Kidney epithelial cell (primary cell): ENCODE data around the gene TRPM4. TPM values are rescaled to one million over a fixed set of nuclear protein-coding genes. Genes with fewer than 3 reads are reported as not detected.

Source experiments
- DNase-seq: peaks from one replicate; pipeline ENCODE4 v3.0.0-alpha.2; 2010; ENCODE audit warnings: low read depth
- H3K27me3 ChIP-seq: 2 replicates; pipeline ENCODE4 v1.6.0; 2011; ENCODE audit warnings: low read length; ENCODE audit not compliant: control insufficient read depth, insufficient read depth
- H3K36me3 ChIP-seq: 2 replicates; pipeline ENCODE4 v1.5.1; 2011; ENCODE audit warnings: low read length; ENCODE audit not compliant: control insufficient read depth, insufficient read depth
- H3K4me3 ChIP-seq: 2 replicates; pipeline ENCODE4 v1.5.1; 2011; ENCODE audit warnings: low read depth, mild to moderate bottlenecking, control low read depth, low read length
- CTCF ChIP-seq: IDR thresholded peaks from 2 replicates; pipeline ENCODE4 v1.5.1; 2011; ENCODE audit warnings: mild to moderate bottlenecking, moderate library complexity, low read length, control low read depth, inconsistent platforms; ENCODE audit not compliant: insufficient read depth, poor library complexity, severe bottlenecking
- total RNA-seq: library from RNA; depleted of rRNA; stranded (reverse); fragments of >200 nt; gene quantifications from 2 replicates; pipeline ENCODE4 v1.2.3, GENCODE V29; 2015

The TRPM4 gene
- total RNA-seq, 1 donor from 2014 or later = 13.5 TPM

- TF ChIP-seq CTCF = no peak
- Histone ChIP-seq H3K36me3 (no peaks in the 10 kb centered on the region), H3K4me3 (no peak overlapping the region), H3K27me3 (no peaks in the 10 kb centered on the region)
- no peak for DNase-seq
These were observed 99.1 kb downstream of the TRPM4 start for GRCh38 chr19:49256691-49257090.

Other genes with a start within 250 kb of the TRPM4 start
- 1.0 and 1.5 TPM in 2 replicates for gene DHDH, start 224.1 kb upstream of the TRPM4 start, total RNA-seq
- gene BAX, start 202.9 kb upstream of the TRPM4 start, total RNA-seq = 128 and 140 TPM in 2 replicates
- gene FTL, start 192.5 kb upstream of the TRPM4 start, total RNA-seq = 2,415 and 2,688 TPM in 2 replicates
- gene GYS1, start 164.5 kb upstream of the TRPM4 start, total RNA-seq = 23.1 and 24.8 TPM in 2 replicates
- gene RUVBL2, start 163.9 kb upstream of the TRPM4 start, total RNA-seq = 174 and 177 TPM in 2 replicates
- gene LHB, start 140.7 kb upstream of the TRPM4 start, total RNA-seq = 8.2 and 8.4 TPM in 2 replicates
- gene CGB3, start 133.5 kb upstream of the TRPM4 start, total RNA-seq = not detected in 2 replicates
- gene CGB2, start 125.9 kb upstream of the TRPM4 start, total RNA-seq = 1.9 and 5.1 TPM in 2 replicates
- gene CGB1, start 120.9 kb upstream of the TRPM4 start, total RNA-seq = 13.7 and 15.3 TPM in 2 replicates
- gene CGB5, start 113.9 kb upstream of the TRPM4 start, total RNA-seq = 0.89 TPM in 1 of 2 replicates, not detected in the other
- 3.3 and 7.4 TPM in 2 replicates for gene CGB8, start 108.7 kb upstream of the TRPM4 start, total RNA-seq
- 5.5 and 14.4 TPM in 2 replicates for gene CGB7, start 100.0 kb upstream of the TRPM4 start, total RNA-seq
- 0.58 TPM in 1 of 2 replicates, not detected in the other for gene NTF4, start 93.0 kb upstream of the TRPM4 start, total RNA-seq
- gene KCNA7, start 85.1 kb upstream of the TRPM4 start, total RNA-seq = not detected in 2 replicates
- 108 and 135 TPM in 2 replicates for gene SNRNP70, start 72.3 kb upstream of the TRPM4 start, total RNA-seq
- gene LIN7B, start 43.4 kb upstream of the TRPM4 start, total RNA-seq = 3.4 and 5.8 TPM in 2 replicates
- 4.2 and 4.6 TPM in 2 replicates for gene C19orf73, start 38.6 kb upstream of the TRPM4 start, total RNA-seq
- 0.88 and 10.9 TPM in 2 replicates for gene PPFIA3, start 38.2 kb upstream of the TRPM4 start, total RNA-seq
- gene HRC, start 2.4 kb upstream of the TRPM4 start, total RNA-seq = not detected in 2 replicates
- gene SLC6A16, start 167.4 kb downstream of the TRPM4 start, total RNA-seq = 0.17 and 0.75 TPM in 2 replicates
- gene CD37, start 177.6 kb downstream of the TRPM4 start, total RNA-seq = 0.07 TPM in 1 of 2 replicates, not detected in the other
- 49.7 and 52.6 TPM in 2 replicates for gene TEAD2, start 204.6 kb downstream of the TRPM4 start, total RNA-seq
- 0.58 TPM in 1 of 2 replicates, not detected in the other for gene DKKL1, start 206.1 kb downstream of the TRPM4 start, total RNA-seq
- 0.07 TPM in 1 of 2 replicates, not detected in the other for gene KASH5, start 230.5 kb downstream of the TRPM4 start, total RNA-seq